ENCODE measurements around the gene MAGEB5. TPM values are rescaled to one million over a fixed set of nuclear protein-coding genes. Genes with fewer than 3 reads are reported as not detected.

Gene MAGEB5
- total and polyA plus RNA-seq, 9 of the 15 experiments (the other 6 are each of a cell fraction or from before 2014, with no cell fraction given): not detected

Other genes with a start within 250 kb of the MAGEB5 start
- gene MAGEB18, start 77.8 kb upstream of the MAGEB5 start, total RNA-seq (2014; rRNA removed): not detected in 2 replicates
- not detected in 2 replicates for gene MAGEB18, start 77.8 kb upstream of the MAGEB5 start, total RNA-seq (2014; rRNA removed; fragmentation: Illumina TruSeq; extraction: Trizol)
- gene MAGEB18, start 77.8 kb upstream of the MAGEB5 start, total RNA-seq (2015; rRNA removed; fragmentation: Illumina TruSeq; extraction: Trizol): not detected in 2 replicates
- not detected in 2 replicates for gene MAGEB18, start 77.8 kb upstream of the MAGEB5 start, total RNA-seq (2021)
- not detected in 2 replicates for gene MAGEB18, start 77.8 kb upstream of the MAGEB5 start, polyA plus RNA-seq (2011; rRNA removed)
- gene MAGEB18, start 77.8 kb upstream of the MAGEB5 start, polyA plus RNA-seq (2014; fragmentation: Illumina TruSeq; extraction: Trizol): not detected in 2 replicates
- not detected for gene MAGEB18, start 77.8 kb upstream of the MAGEB5 start, polyA plus RNA-seq (2014; fragmentation: Nextera tagmentation; extraction: Ambion mirVana)
- gene MAGEB18, start 77.8 kb upstream of the MAGEB5 start, polyA plus RNA-seq (2014; rRNA removed): not detected in 2 replicates
- not detected in 2 replicates for gene MAGEB6B, start 55.6 kb upstream of the MAGEB5 start, total RNA-seq (2014; rRNA removed)
- gene MAGEB6B, start 55.6 kb upstream of the MAGEB5 start, total RNA-seq (2014; rRNA removed; fragmentation: Illumina TruSeq; extraction: Trizol): not detected in 2 replicates
- not detected in 2 replicates for gene MAGEB6B, start 55.6 kb upstream of the MAGEB5 start, total RNA-seq (2015; rRNA removed; fragmentation: Illumina TruSeq; extraction: Trizol)
- gene MAGEB6B, start 55.6 kb upstream of the MAGEB5 start, total RNA-seq (2021): not detected in 2 replicates
- not detected in 2 replicates for gene MAGEB6B, start 55.6 kb upstream of the MAGEB5 start, polyA plus RNA-seq (2011; rRNA removed)
- gene MAGEB6B, start 55.6 kb upstream of the MAGEB5 start, polyA plus RNA-seq (2014; fragmentation: Illumina TruSeq; extraction: Trizol): not detected in 2 replicates
- gene MAGEB6B, start 55.6 kb upstream of the MAGEB5 start, polyA plus RNA-seq (2014; fragmentation: Nextera tagmentation; extraction: Ambion mirVana): not detected
- gene MAGEB6B, start 55.6 kb upstream of the MAGEB5 start, polyA plus RNA-seq (2014; rRNA removed): not detected in 2 replicates
- 0.14 TPM in 1 of 2 replicates, not detected in the other for gene MAGEB6, start 23.7 kb upstream of the MAGEB5 start, total RNA-seq (2014; rRNA removed)
- 0.13 and 0.18 TPM in 2 replicates for gene MAGEB6, start 23.7 kb upstream of the MAGEB5 start, total RNA-seq (2014; rRNA removed; fragmentation: Illumina TruSeq; extraction: Trizol)
- 0.11 TPM in 2 replicates for gene MAGEB6, start 23.7 kb upstream of the MAGEB5 start, total RNA-seq (2015; rRNA removed; fragmentation: Illumina TruSeq; extraction: Trizol)
- 0.11 TPM in 1 of 2 replicates, not detected in the other for gene MAGEB6, start 23.7 kb upstream of the MAGEB5 start, total RNA-seq (2021)
- gene MAGEB6, start 23.7 kb upstream of the MAGEB5 start, polyA plus RNA-seq (2011; rRNA removed): 0.04 and 0.11 TPM in 2 replicates
- 0.19 TPM in 1 of 2 replicates, not detected in the other for gene MAGEB6, start 23.7 kb upstream of the MAGEB5 start, polyA plus RNA-seq (2014; fragmentation: Illumina TruSeq; extraction: Trizol)
- under 1 TPM; 0.07 TPM for gene MAGEB6, start 23.7 kb upstream of the MAGEB5 start, polyA plus RNA-seq (2014; fragmentation: Nextera tagmentation; extraction: Ambion mirVana)
- 0.15 TPM in 1 of 2 replicates, not detected in the other for gene MAGEB6, start 23.7 kb upstream of the MAGEB5 start, polyA plus RNA-seq (2014; rRNA removed)

Data from K562 (cell line).